Activated CD8-positive, alpha-beta T cell treated with anti-CD3 and anti-CD28 coated beads for 36 hours (primary cell): Measurements from ENCODE around the gene HNRNPLL. TPM values are rescaled to one million over a fixed set of nuclear protein-coding genes. Genes with fewer than 3 reads are reported as not detected.
A peak's percentile ranks its signal among the peaks of the same experiment; 100 is the strongest.

Source experiments
- ATAC-seq: fragments of 200-7000 bp; cut with Tn5 transposase; one replicate; pipeline ENCODE4 v1.10.0; 2021; ENCODE audit warnings: mild to moderate bottlenecking, moderate library complexity
- CTCF ChIA-PET: fragments of 350-600 bp; sonication (Branson Sonifier 250); formaldehyde crosslinking; loops from one replicate; lab custom pipeline; 2021; ENCODE audit warnings: antibody characterized with exemption; lab: Charles Lee
- POLR2A ChIA-PET: fragments of 350-600 bp; sonication (Branson Sonifier 250); formaldehyde crosslinking; loops from one replicate; lab custom pipeline; 2021; ENCODE audit warnings: antibody characterized with exemption; lab: Charles Lee
- DNase-seq: peaks from one replicate; pipeline ENCODE4 v3.0.0-alpha.2; 2020
- H3K27ac Mint-ChIP-seq: one replicate; pipeline ENCODE4 v1.8.0; 2021; ENCODE audit warnings: mild to moderate bottlenecking, mixed read lengths
- H3K27me3 Mint-ChIP-seq: one replicate; pipeline ENCODE4 v1.8.0; 2021; ENCODE audit warnings: mixed read lengths
- H3K36me3 Mint-ChIP-seq: one replicate; pipeline ENCODE4 v1.8.0; 2021; ENCODE audit warnings: low read depth, mixed read lengths
- H3K4me1 Mint-ChIP-seq: one replicate; pipeline ENCODE4 v1.8.0; 2021; ENCODE audit warnings: low read depth, mixed read lengths
- H3K4me3 Mint-ChIP-seq: one replicate; pipeline ENCODE4 v1.8.0; 2021; ENCODE audit warnings: mild to moderate bottlenecking, moderate library complexity, mixed read lengths
- H3K9me3 Mint-ChIP-seq: one replicate; pipeline ENCODE4 v1.8.0; 2021; ENCODE audit warnings: mixed read lengths
- CTCF ChIP-seq: fragments of 200-600 bp; IDR thresholded peaks from one replicate; pipeline ENCODE4 v1.8.0; 2022; ENCODE audit warnings: antibody characterized with exemption, mild to moderate bottlenecking
- intact Hi-C: fragments of 100-400 bp; cut with micrococcal nuclease; formaldehyde crosslinking; loops from one replicate; pipeline ENCODE4 v1.10.0; 2022
- total RNA-seq, 2 experiments: library from RNA; stranded (reverse); gene quantifications; one replicate each; pipeline ENCODE4 v1.2.3, GENCODE V29; 2021

Gene HNRNPLL
- total RNA-seq, 2 experiments from 2014 or later = 54.9 to 55.3 TPM

- DNase-seq = peak; percentile 22
- ChIA-PET CTCF (interaction anchor here (1.1 kb wide), 1 partner anchor 15 kb away, joined by 3 read pairs; no protein-coding TSS in a partner anchor), POLR2A (interaction anchor here (0.8 kb wide), 3 partner anchors 9 to 102 kb away, joined by 3 to 5 read pairs (median 4); no protein-coding TSS in a partner anchor)
- intact Hi-C loops = no loop called here
- Mint-ChIP-seq H3K9me3 (no peaks in the 10 kb centered on the region), H3K36me3 (no peaks in the 10 kb centered on the region), H3K4me3 (no peak overlapping the region), H3K4me1 (peaks cover 21% of the 10 kb centered on the region), H3K27me3 (peaks cover 1% of the 10 kb centered on the region), H3K27ac (peak overlapping the region; percentile 7)
- peak; percentile 61 for ATAC-seq
- no peak for TF ChIP-seq CTCF
Observed at GRCh38 chr2:38551746-38552145, 51.0 kb downstream of the HNRNPLL start.

GRCh38 chr2:38551171-38551570 is 51.6 kb downstream of the HNRNPLL start:
- CTCF ChIA-PET = no interaction called here
- no peak for TF ChIP-seq CTCF
- H3K4me3 Mint-ChIP-seq = no peak overlapping the region
- no peaks in the 10 kb centered on the region for H3K36me3 Mint-ChIP-seq
- intact Hi-C loops = no loop called here
- ATAC-seq (no peak), DNase-seq (no peak)
- H3K9me3 Mint-ChIP-seq = no peaks in the 10 kb centered on the region
- POLR2A ChIA-PET = no interaction called here
- H3K27me3 Mint-ChIP-seq = peaks cover 1% of the 10 kb centered on the region
- no peak overlapping the region for H3K27ac Mint-ChIP-seq
- peaks cover 24% of the 10 kb centered on the region for H3K4me1 Mint-ChIP-seq

- no peaks in the 10 kb centered on the region for H3K36me3 Mint-ChIP-seq
- no peak overlapping the region for H3K4me3 Mint-ChIP-seq
- ATAC-seq (no peak), DNase-seq (no peak)
- no peaks in the 10 kb centered on the region for H3K9me3 Mint-ChIP-seq
- ChIA-PET POLR2A (interaction anchor here (0.6 to 0.7 kb wide), 2 partner anchors 130 to 201 kb away, joined by 3 read pairs; no protein-coding TSS in a partner anchor), CTCF (interaction anchor here (1.0 to 2.8 kb wide), 3 partner anchors 13 to 80 kb away, joined by 4 to 15 read pairs (median 4); no protein-coding TSS in a partner anchor)
- peaks cover 24% of the 10 kb centered on the region for H3K4me1 Mint-ChIP-seq
- TF ChIP-seq CTCF = no peak
- no peak overlapping the region for H3K27ac Mint-ChIP-seq
- H3K27me3 Mint-ChIP-seq = peaks cover 2% of the 10 kb centered on the region
- intact Hi-C loops = no loop called here
Observed at GRCh38 chr2:38549851-38550250, 52.9 kb downstream of the HNRNPLL start.

GRCh38 chr2:38549071-38549704 is 53.5 kb downstream of the HNRNPLL start:
- no peak for TF ChIP-seq CTCF
- intact Hi-C loops = no loop called here
- no peaks in the 10 kb centered on the region for H3K9me3 Mint-ChIP-seq

GRCh38 chr2:38547791-38548190 is 54.9 kb downstream of the HNRNPLL start:
- H3K4me3 Mint-ChIP-seq = no peak overlapping the region
- intact Hi-C loops = no loop called here
- no peaks in the 10 kb centered on the region for H3K36me3 Mint-ChIP-seq
- ChIA-PET POLR2A (interaction anchor here (0.7 to 1.5 kb wide), 5 partner anchors 15 to 204 kb away, joined by 3 to 5 read pairs (median 3); partner anchors contain the start of gene SRSF7), CTCF (interaction anchor here (0.6 to 2.8 kb wide), 4 partner anchors 11 to 194 kb away, joined by 3 to 15 read pairs (median 5); no protein-coding TSS in a partner anchor)
- H3K27me3 Mint-ChIP-seq = peaks cover 4% of the 10 kb centered on the region
- H3K27ac Mint-ChIP-seq = no peak overlapping the region
- no peaks in the 10 kb centered on the region for H3K9me3 Mint-ChIP-seq
- DNase-seq = no peak
- peaks cover 24% of the 10 kb centered on the region for H3K4me1 Mint-ChIP-seq
- ATAC-seq = no peak
- TF ChIP-seq CTCF = no peak

More at GRCh38 chr2:38549071-38549704, 53.5 kb downstream of the HNRNPLL start:
- ChIA-PET POLR2A (interaction anchor here (0.7 to 1.4 kb wide), 2 partner anchors 195 to 201 kb away, joined by 3 read pairs; no protein-coding TSS in a partner anchor), CTCF (interaction anchor here (0.7 to 2.8 kb wide), 6 partner anchors 12 to 80 kb away, joined by 3 to 15 read pairs (median 4); no protein-coding TSS in a partner anchor)
- Mint-ChIP-seq H3K4me3 (no peak overlapping the region), H3K4me1 (peaks cover 24% of the 10 kb centered on the region), H3K36me3 (no peaks in the 10 kb centered on the region), H3K27me3 (peaks cover 4% of the 10 kb centered on the region), H3K27ac (no peak overlapping the region)
- DNase-seq = no peak
- ATAC-seq = no peak
